Measurements from ENCODE around the gene GRID2. TPM values are rescaled to one million over a fixed set of nuclear protein-coding genes. Genes with fewer than 3 reads are reported as not detected.

The GRID2 gene
- total and polyA plus RNA-seq, 10 of the 15 experiments (the other 5 are each of a cell fraction or from before 2014, with no cell fraction given), result not detected

GRCh38 chr4:92679149-92679548 lies 375.4 kb downstream of the GRID2 start (continued):
- TF ChIP-seq PKNOX1 (IDR thresholded peaks at IDR 0.05), result no peak
- TF ChIP-seq ZSCAN29 (IDR thresholded peaks at IDR 0.05), result no peak

DNA sequence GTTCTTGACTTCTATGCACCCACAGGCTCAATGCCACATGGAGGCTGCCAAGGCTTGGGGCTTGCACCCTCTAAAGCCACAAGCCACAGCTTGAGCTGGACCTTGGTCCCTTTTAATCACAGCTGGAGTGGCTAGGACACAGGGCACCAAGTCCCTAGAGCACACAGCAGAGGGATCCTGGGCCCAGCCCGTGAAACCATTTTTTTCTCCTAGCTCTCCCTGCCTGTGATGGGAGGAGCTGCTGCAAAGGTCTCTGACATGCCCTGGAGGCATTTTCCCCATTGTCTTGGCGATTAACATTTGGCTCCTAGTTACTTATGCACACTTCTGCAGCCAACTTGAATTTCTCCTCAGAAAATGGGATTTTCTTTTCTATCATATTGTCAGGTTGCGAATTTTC lies 410.9 kb downstream of the GRID2 start:
- no peak overlapping the region for H3K27ac ChIP-seq (ENCODE audit: control insufficient read depth, insufficient read depth)
- no peaks in the 10 kb centered on the region for H4K20me1 ChIP-seq (ENCODE audit: control insufficient read depth, insufficient read depth)
- SMC1A ChIA-PET (ENCODE audit: uncharacterized antibody, unreplicated experiment), result no interaction called here
- H3K79me2 ChIP-seq (ENCODE audit: control insufficient read depth, insufficient read depth, low read length), result no peaks in the 10 kb centered on the region
- RAD21 ChIA-PET (ENCODE audit: unreplicated experiment), result no interaction called here
- FAIRE-seq (no peak), DNase-seq (ENCODE audit: low read depth, low spot score) (no peak), ATAC-seq (no peak)
- TF ChIP-seq HDAC2 (IDR thresholded peaks at IDR 0.05) (no peak), BCL11A (IDR thresholded peaks at IDR 0.05; ENCODE audit: low read depth, low read length) (no peak)
- 10% methylated on average over 3 of the region's 3 CpGs for WGBS (ENCODE audit: insufficient coverage, insufficient replicate concordance, low lambda C conversion rate, missing lambda C conversion rate)
- intact Hi-C loops (cut with micrococcal nuclease; ENCODE audit: unreplicated experiment) (no loop called here), in situ Hi-C loops (cut with MboI) (no loop called here)
- no peak overlapping the region for H3K4me2 ChIP-seq (ENCODE audit: control insufficient read depth, insufficient read depth)
- CTCF ChIA-PET, result no interaction called here
- no peak overlapping the region for H3K9ac ChIP-seq (ENCODE audit: control insufficient read depth, insufficient read depth, low read length)
- no peaks in the 10 kb centered on the region for H3K27me3 ChIP-seq (replicated peaks in 1 of 2; ENCODE audit: control insufficient read depth in 2 of 2, insufficient read depth in 2 of 2, low read length in 1 of 2)
- POLR2A ChIA-PET, result no interaction called here
- H2AFZ ChIP-seq (ENCODE audit: control insufficient read depth, low read depth, low read length), result no peak overlapping the region
- H3K4me3 ChIP-seq, result no peak overlapping the region
- H3K36me3 ChIP-seq (ENCODE audit: control insufficient read depth in 2 of 2, insufficient read depth in 2 of 2, low read length in 1 of 2), result no peaks in the 10 kb centered on the region
- no peaks in the 10 kb centered on the region for H3K9me3 ChIP-seq (replicated peaks; ENCODE audit: control insufficient read depth, insufficient read depth, low read length)
- BruUV-seq (replicated peaks), result no TSS peak
- no peaks in the 10 kb centered on the region for H3K4me1 ChIP-seq (ENCODE audit: control insufficient read depth, insufficient read depth, low read length)

GRCh38 chr4:92733231-92733630 lies 429.5 kb downstream of the GRID2 start:
- Histone ChIP-seq H3K4me1 (ENCODE audit: control insufficient read depth, insufficient read depth, low read length) (no peaks in the 10 kb centered on the region), H3K27ac (ENCODE audit: control insufficient read depth, insufficient read depth) (no peak overlapping the region), H3K79me2 (ENCODE audit: control insufficient read depth, insufficient read depth, low read length) (no peaks in the 10 kb centered on the region), H4K20me1 (ENCODE audit: control insufficient read depth, insufficient read depth) (no peaks in the 10 kb centered on the region), H3K36me3 (ENCODE audit: control insufficient read depth in 2 of 2, insufficient read depth in 2 of 2, low read length in 1 of 2) (no peaks in the 10 kb centered on the region), H2AFZ (ENCODE audit: control insufficient read depth, low read depth, low read length) (no peak overlapping the region), H3K4me3 (no peak overlapping the region), H3K4me2 (ENCODE audit: control insufficient read depth, insufficient read depth) (no peak overlapping the region), H3K9me3 (replicated peaks; ENCODE audit: control insufficient read depth, insufficient read depth, low read length) (no peaks in the 10 kb centered on the region), H3K27me3 (replicated peaks in 1 of 2; ENCODE audit: control insufficient read depth in 2 of 2, insufficient read depth in 2 of 2, low read length in 1 of 2) (no peaks in the 10 kb centered on the region), H3K9ac (ENCODE audit: control insufficient read depth, insufficient read depth, low read length) (no peak overlapping the region)
- ChIA-PET SMC1A (ENCODE audit: uncharacterized antibody, unreplicated experiment) (interaction anchor here (0.5 kb wide), 1 partner anchor 1320 kb away, joined by 3 read pairs; no protein-coding TSS in a partner anchor), CTCF (no interaction called here), RAD21 (ENCODE audit: unreplicated experiment) (no interaction called here), POLR2A (no interaction called here)
- BruUV-seq (replicated peaks), result no TSS peak
- intact Hi-C loops (cut with micrococcal nuclease; ENCODE audit: unreplicated experiment), result no loop called here
- in situ Hi-C loops (cut with MboI), result no loop called here
- 0% methylated on average over 1 of the region's 1 CpG for WGBS (ENCODE audit: insufficient coverage, insufficient replicate concordance, low lambda C conversion rate, missing lambda C conversion rate)
- DNase-seq (ENCODE audit: low read depth, low spot score), result no peak
- FAIRE-seq, result no peak
- ATAC-seq, result no peak
- no peak for TF ChIP-seq NFYB (IDR thresholded peaks at IDR 0.05; ENCODE audit: insufficient read depth, low read depth, low read length)
- TF ChIP-seq ZNF687 (IDR thresholded peaks at IDR 0.05), result no peak
- TF ChIP-seq HDAC2 (IDR thresholded peaks at IDR 0.05), result no peak
- TF ChIP-seq KDM1A (IDR thresholded peaks at IDR 0.05; ENCODE audit: borderline replicate concordance), result no peak
- TF ChIP-seq, protein P1, sequence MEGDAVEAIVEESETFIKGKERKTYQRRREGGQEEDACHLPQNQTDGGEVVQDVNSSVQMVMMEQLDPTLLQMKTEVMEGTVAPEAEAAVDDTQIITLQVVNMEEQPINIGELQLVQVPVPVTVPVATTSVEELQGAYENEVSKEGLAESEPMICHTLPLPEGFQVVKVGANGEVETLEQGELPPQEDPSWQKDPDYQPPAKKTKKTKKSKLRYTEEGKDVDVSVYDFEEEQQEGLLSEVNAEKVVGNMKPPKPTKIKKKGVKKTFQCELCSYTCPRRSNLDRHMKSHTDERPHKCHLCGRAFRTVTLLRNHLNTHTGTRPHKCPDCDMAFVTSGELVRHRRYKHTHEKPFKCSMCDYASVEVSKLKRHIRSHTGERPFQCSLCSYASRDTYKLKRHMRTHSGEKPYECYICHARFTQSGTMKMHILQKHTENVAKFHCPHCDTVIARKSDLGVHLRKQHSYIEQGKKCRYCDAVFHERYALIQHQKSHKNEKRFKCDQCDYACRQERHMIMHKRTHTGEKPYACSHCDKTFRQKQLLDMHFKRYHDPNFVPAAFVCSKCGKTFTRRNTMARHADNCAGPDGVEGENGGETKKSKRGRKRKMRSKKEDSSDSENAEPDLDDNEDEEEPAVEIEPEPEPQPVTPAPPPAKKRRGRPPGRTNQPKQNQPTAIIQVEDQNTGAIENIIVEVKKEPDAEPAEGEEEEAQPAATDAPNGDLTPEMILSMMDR (IDR thresholded peaks at IDR 0.05 in 2 of 3, conservative IDR thresholded peaks at IDR 0.05 in 1 of 3; ENCODE audit: control insufficient read depth in 2 of 3, extremely low read depth in 1 of 3, insufficient read depth in 1 of 3, low read depth in 3 of 3, low read length in 3 of 3), result no peak
- no peak for TF ChIP-seq GABPA (IDR thresholded peaks at IDR 0.05; ENCODE audit: low read depth)
- no peak for TF ChIP-seq ZNF622 (IDR thresholded peaks at IDR 0.05)

Data from GM12878 (cell line).